GM18511 (cell line): Measurements from ENCODE around the gene SFMBT1.

Source experiments
- ATAC-seq: cut with Tn5 transposase; IDR thresholded peaks from one replicate; pipeline ENCODE4 v1.9.1; 2021; ENCODE audit warnings: mild to moderate bottlenecking, moderate library complexity; ENCODE audit not compliant: unreplicated experiment

SFMBT1 gene

DNA sequence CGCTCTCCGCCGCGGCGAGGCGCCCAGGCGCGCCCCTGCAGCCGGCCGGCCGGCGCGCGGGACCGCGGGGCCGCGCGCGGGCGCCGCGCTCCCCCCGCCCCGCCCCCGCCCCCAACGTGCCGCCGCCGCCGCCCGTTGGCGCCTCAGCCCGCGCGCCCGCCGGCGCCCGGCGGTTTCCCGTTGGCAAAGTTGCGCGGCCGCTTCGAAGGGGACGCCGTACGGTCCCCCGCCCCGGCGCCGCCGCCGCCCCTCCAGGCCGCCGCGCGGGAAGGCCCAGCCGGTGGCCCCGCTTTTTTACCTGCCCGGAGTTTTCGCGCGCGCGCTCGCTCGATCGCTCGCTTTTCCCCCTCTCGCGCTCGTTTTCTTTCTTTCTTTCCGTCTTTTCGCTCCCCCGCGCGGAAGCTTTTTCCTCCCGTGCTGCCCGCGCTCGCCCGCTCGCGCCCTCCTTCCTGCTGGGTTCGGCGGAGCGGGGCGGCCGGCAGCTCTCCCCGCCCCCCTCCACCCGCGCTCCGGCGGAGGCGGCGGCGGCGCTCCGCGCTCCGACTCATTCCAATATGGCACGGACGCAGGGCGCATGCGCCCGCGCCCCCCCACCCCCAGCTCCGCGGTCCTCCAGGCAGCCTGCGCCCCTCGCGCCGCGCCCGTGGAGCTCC lies at the start of gene SFMBT1:
Gene SFMBT1 (minus strand): TSS at position 556 of the 653 bp plus-strand sequence. CDS start 76,945 bp downstream, outside the sequence.
- peak; percentile 49 for ATAC-seq

- ATAC-seq, result no peak
Measured at GRCh38 chr3:53092942-53093341, 47.1 kb upstream of the SFMBT1 start.

GRCh38 chr3:53092216-53092615 lies 46.3 kb upstream of the SFMBT1 start:
- no peak for ATAC-seq

GRCh38 chr3:53091011-53091410 lies 45.1 kb upstream of the SFMBT1 start:
- ATAC-seq, result no peak

DNA sequence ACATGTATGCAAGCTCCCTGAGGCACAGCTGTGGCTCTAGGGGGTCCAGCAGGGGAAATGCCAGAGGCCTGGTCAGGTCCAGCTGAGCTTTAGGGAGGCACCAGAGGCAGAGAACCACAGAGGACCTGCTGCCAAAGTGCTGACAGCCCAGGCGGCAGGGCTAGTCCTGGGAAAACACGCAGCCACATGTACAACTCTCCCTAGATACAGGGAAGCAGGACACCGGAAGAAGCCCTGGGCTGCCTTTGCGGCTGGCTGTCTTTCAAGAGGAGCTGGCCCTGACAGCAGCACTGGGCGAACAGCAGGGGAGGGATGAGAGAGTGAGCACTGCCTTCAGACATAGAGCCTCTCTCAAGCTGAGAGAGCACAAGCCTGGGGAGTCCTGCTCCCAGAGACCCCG lies 43.6 kb upstream of the SFMBT1 start:
- no peak for ATAC-seq

DNA sequence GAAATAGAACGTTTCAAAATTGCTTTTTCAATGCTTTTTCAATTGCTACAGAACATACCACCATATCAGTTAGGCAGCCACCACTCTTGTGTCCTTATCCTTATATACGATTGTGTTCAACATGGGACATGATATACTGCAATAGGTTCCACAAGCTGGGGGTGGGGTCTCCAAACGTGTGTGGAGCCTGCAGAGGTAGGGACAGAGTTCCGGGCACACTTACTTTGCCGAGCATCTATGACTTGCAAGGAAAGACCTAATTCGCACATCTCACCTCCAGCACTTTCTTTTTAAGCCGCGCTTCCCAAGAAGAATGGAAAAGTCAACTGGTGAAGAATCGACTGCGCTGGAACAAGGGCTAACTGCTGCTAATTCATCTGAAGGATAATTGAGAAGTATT lies 39.6 kb upstream of the SFMBT1 start:
- no peak for ATAC-seq

DNA sequence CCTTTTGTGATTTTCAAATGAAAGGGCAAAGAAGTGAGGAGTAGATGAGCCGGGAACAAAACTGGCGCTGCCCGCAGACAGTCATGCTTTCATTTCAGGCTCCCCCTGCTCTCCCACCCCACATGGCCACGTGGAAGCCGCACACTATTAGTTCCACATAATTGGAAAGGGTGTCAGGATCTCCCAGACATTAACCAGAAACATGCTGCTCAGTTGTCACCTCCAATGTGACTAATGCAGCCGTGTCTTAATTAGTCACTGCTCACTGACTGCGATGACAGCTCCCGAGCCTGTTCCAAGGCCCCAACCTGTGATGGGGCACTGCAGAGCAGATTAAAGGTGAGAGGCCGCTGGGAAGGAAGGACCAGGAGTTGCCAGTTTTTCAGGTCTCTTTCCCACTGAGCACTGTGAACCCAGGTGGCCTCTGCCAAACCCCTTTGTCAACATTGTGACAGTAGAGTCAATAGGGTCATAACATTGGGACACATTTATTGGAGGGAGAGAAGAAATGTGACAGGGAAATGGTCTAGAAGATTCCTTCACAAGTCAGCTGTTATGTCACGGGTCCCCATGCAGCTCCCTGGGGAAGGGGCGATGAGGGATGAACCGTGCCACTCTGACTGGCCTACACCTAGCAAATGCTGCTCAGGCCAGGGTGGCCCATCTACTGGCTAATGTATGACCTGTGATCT lies 38.6 kb upstream of the SFMBT1 start:
- no peak for ATAC-seq

GRCh38 chr3:53083949-53084309 lies 38.1 kb upstream of the SFMBT1 start:
- ATAC-seq, result no peak

DNA sequence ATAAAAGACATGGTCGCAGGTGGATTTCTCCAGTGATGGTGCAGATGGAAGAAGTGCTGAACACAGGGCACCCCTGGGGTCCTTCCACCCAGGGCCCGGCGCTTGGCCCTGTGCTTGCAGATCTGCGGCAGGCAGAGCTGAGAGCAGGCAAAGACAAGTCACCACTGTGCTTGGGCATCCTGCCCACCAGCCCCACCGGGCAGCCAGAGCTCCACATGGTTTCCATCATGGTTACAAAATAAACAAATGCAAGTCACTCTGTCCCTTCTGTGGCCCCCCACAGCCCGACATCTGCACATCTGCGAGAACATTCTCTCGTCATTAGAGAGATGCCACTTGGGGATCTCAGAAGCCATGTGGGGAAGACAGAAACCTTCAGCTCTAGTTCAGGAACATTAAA lies 37.6 kb upstream of the SFMBT1 start:
- ATAC-seq, result no peak

- no peak for ATAC-seq
Measured at GRCh38 chr3:53082736-53083135, 36.9 kb upstream of the SFMBT1 start.

GRCh38 chr3:53081318-53081717 lies 35.4 kb upstream of the SFMBT1 start:
- ATAC-seq, result no peak

GRCh38 chr3:53080612-53081205 lies 34.8 kb upstream of the SFMBT1 start:
- no peak for ATAC-seq

DNA sequence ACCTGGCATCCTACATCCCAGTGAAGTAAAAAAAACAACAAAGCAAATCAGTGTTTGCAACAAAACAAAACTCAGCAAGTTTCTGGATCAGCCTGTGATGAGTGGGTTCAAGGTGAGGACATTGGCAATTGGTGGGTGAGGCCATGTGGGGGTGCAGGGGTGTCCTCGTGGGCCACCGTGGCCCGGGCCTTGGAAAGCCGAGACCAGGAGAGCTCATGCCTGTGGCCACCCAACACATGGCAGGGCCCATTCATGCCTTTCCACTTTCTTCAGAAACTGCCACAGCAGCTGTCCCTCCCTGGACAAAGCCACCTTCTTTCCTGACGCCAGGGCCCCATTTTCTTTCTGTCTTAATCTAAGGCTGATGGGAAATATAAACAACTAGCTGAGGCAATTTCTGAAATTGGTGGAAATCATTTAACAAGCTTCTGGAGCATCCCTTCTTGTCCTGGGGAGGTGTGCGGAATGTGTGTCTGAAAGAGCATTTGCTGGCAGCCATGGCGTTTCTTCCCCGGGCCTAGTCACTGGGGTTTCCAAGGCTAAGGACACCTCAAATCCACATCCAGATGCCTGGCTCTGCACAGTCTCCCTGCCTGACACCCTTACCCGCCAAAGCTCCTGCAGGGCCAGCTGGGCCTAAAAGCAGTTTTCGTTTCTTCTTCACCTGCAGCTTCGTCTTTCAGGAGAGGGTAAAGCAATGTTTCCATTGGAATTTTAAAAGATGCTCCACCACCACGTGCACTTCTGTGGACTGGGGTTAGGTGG lies 34.1 kb upstream of the SFMBT1 start:
- no peak for ATAC-seq

GRCh38 chr3:53079147-53079546 lies 33.3 kb upstream of the SFMBT1 start:
- no peak for ATAC-seq

DNA sequence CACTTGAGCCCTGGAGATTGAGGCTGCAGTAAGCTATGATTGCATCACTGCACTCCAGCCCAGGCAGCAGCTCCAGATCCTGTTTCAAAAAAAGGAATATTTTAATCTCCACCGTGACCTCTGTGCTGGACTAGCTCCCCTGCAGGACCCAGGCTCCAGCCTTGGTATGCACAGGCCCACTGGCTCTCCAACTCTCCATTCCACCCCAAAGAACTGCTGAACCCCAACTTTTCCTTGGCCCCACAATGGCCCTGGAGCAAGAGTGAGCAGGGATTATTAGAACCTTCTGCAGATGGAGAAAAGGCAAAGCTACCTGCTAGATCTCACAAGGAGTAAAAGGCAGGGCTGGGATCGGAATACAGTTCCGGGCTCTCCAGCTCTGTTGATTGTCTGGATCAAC lies 32.8 kb upstream of the SFMBT1 start:
- no peak for ATAC-seq

- ATAC-seq, result no peak
Measured at GRCh38 chr3:53077476-53078220, 31.8 kb upstream of the SFMBT1 start.

DNA sequence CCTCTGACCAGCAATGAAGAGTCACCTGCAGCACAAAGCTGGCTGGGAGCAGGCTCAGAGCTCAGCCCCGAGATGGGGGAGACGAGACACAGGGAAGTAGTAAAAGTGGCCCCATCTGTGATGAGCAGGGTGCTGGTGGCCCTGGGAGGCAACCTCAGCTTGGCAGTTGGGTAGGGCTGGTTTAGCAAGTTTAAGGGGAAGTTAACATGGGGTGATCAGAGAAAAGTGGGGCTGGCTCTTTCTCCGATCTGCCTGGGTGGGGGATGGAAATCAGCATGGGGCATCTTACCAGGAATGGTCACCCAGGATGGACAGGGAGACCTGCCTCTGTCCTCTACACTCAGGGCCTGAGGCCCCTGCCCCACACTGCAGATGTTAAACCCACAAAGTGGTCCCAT lies 29.9 kb upstream of the SFMBT1 start:
- ATAC-seq, result no peak

DNA sequence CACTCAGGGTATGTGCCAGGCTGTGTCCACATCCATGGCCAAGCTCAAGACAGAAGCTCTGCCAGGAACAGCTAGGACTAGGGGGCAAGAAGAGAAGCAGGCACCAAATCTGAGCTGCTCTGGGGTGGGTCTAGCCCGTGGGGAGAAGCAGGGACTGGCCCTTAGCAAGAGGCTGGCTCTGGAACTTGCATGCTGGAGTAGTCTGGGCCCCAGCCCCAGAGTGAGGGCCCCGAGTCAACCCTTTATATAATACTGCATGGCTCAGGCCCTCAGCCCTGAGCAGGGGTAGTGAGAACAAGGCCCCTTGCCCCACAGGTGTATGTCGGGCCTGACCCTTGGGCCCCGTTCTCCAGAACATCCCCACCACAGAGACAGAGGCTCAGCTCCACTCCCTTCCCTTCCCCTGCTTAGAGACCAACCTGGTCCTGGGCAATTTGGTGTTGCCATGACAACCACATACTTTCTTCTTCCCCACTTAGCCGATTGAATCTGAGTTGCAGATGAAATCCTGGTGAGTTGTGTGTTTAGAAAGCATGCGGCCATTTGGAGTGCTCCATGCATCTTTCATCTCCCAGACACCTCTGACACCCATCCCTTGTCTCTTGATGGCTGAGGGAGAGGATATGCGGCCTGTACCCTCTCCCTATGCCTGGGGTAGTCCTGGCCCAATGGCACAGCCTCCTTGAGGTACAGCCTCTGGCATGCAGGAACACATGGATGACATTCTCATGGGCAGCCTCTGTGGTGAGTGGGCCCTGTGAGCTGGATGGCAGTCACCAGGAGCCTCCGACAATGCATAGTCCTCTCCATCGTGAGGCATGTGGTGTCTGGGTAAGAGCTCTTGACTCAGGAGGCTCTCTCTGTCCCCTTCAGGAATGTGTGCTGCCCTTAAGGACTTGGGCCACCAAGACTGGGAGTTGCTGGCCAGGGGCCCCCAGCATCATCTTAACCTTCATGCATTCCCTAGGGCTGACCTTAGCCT lies 29.2 kb upstream of the SFMBT1 start:
- no peak for ATAC-seq

- ATAC-seq, result no peak
Measured at GRCh38 chr3:53074366-53074696, 28.5 kb upstream of the SFMBT1 start.
